ENCODE results near the gene SLC24A3. TPM values are rescaled to one million over a fixed set of nuclear protein-coding genes. Genes with fewer than 3 reads are reported as not detected.

Gene SLC24A3
- total RNA-seq, 1 experiment from 2014 or later, result not detected

DNA sequence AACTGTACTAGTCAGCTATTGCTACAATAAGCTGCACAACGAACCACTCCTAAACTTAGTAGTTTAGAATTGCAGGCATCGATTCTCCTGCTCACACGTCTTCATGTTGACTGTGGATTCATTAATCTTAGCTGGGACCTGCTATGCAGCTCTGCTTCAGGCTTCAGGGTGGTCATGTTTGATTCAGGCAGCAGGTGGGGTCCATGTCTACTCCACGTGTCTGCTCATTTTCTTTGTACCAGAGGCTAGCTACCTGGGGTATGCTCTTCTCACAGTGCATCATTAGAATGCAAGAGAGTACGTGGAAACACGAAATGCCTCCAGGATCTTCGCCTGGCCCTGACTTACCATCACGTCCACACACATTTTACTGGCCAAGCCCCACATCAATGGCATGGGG, 481.1 kb downstream of the SLC24A3 start:
- no TSS peak for BruUV-seq (replicated peaks)
- peak overlapping the region; percentile 65 for H3K4me2 ChIP-seq
- peak overlapping the region; percentile 52; the same call in 1 of the 2 replicates for H2AFZ ChIP-seq
- H3K27ac ChIP-seq, result peak overlapping the region; percentile 45
- no peaks in the 10 kb centered on the region for H3F3A ChIP-seq (ENCODE audit: insufficient read depth, low read depth)
- H3K79me2 ChIP-seq (ENCODE audit: low read depth), result no peaks in the 10 kb centered on the region
- H3K4me3 ChIP-seq, result peak overlapping the region; percentile 34; the same call in 1 of the 2 replicates
- TF ChIP-seq, protein P1, sequence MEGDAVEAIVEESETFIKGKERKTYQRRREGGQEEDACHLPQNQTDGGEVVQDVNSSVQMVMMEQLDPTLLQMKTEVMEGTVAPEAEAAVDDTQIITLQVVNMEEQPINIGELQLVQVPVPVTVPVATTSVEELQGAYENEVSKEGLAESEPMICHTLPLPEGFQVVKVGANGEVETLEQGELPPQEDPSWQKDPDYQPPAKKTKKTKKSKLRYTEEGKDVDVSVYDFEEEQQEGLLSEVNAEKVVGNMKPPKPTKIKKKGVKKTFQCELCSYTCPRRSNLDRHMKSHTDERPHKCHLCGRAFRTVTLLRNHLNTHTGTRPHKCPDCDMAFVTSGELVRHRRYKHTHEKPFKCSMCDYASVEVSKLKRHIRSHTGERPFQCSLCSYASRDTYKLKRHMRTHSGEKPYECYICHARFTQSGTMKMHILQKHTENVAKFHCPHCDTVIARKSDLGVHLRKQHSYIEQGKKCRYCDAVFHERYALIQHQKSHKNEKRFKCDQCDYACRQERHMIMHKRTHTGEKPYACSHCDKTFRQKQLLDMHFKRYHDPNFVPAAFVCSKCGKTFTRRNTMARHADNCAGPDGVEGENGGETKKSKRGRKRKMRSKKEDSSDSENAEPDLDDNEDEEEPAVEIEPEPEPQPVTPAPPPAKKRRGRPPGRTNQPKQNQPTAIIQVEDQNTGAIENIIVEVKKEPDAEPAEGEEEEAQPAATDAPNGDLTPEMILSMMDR (conservative IDR thresholded peaks at IDR 0.05), result no peak
- no peak for TF ChIP-seq EZH2 (IDR thresholded peaks at IDR 0.05; ENCODE audit: low read depth)
- ChIA-PET POLR2A (ENCODE audit: unreplicated experiment) (interaction anchor here (0.5 kb wide), 1 partner anchor 271 kb away, joined by 5 read pairs; no protein-coding TSS in a partner anchor), CTCF (interaction anchor here (0.6 to 1.3 kb wide), 2 partner anchors 90 to 93 kb away, joined by 3 read pairs; no protein-coding TSS in a partner anchor)
- DNase-seq, result no peak
- H3K36me3 ChIP-seq (ENCODE audit: low read depth), result no peaks in the 10 kb centered on the region
- no peaks in the 10 kb centered on the region for H3K27me3 ChIP-seq (ENCODE audit: insufficient read depth, low read depth)
- H3K9me2 ChIP-seq (ENCODE audit: insufficient read depth), result no peaks in the 10 kb centered on the region
- peaks cover 10% of the 10 kb centered on the region for H3K4me1 ChIP-seq (replicated peaks; ENCODE audit: insufficient read depth)
- H4K20me1 ChIP-seq (ENCODE audit: insufficient read depth), result no peaks in the 10 kb centered on the region
- intact Hi-C loops (cut with micrococcal nuclease; ENCODE audit: unreplicated experiment), result loop anchor here (2.0 kb wide), 3 partner anchors 41 to 281 kb away; no protein-coding TSS in a partner anchor
- no peaks in the 10 kb centered on the region for H3K9me3 ChIP-seq (ENCODE audit: insufficient read depth, low read depth)

DNA sequence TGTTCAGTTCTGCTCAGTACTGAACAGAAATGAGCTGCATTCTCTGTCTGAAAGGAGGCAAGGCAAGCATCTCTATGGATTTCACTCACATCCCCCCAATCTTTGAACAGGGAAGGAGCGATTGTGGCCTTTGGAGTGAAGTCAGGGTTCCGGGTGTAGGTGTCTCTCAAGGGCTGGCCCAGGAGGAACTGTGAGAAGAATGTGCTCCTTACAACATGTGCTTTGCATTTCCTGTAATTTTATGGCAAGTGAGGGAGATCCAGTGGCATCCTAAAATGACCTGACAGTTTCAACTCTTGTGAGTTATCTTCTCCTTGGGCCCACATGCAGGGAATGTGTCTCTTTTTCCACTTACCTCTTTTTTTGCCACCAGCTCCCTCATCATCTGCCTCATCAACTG, 482.6 kb downstream of the SLC24A3 start:
- no peak overlapping the region for H3K4me3 ChIP-seq
- no peaks in the 10 kb centered on the region for H3K79me2 ChIP-seq (ENCODE audit: low read depth)
- H3K9me2 ChIP-seq (ENCODE audit: insufficient read depth), result no peaks in the 10 kb centered on the region
- H2AFZ ChIP-seq, result no peak overlapping the region
- POLR2A ChIA-PET (ENCODE audit: unreplicated experiment), result no interaction called here
- CTCF ChIA-PET, result interaction anchor here (0.6 kb wide), 1 partner anchor 55 kb away, joined by 4 read pairs; no protein-coding TSS in a partner anchor
- no peak for DNase-seq
- H3K27ac ChIP-seq, result no peak overlapping the region
- no peaks in the 10 kb centered on the region for H3K27me3 ChIP-seq (ENCODE audit: insufficient read depth, low read depth)
- no peaks in the 10 kb centered on the region for H3K9me3 ChIP-seq (ENCODE audit: insufficient read depth, low read depth)
- H3F3A ChIP-seq (ENCODE audit: insufficient read depth, low read depth), result peaks cover 8% of the 10 kb centered on the region; the same call in 1 of the 2 replicates
- no peaks in the 10 kb centered on the region for H3K36me3 ChIP-seq (ENCODE audit: low read depth)
- peaks cover 14% of the 10 kb centered on the region for H3K4me1 ChIP-seq (replicated peaks; ENCODE audit: insufficient read depth)
- TF ChIP-seq EZH2 (IDR thresholded peaks at IDR 0.05; ENCODE audit: low read depth), result no peak
- TF ChIP-seq, protein P1 (conservative IDR thresholded peaks at IDR 0.05), result no peak
- intact Hi-C loops (cut with micrococcal nuclease; ENCODE audit: unreplicated experiment), result no loop called here
- BruUV-seq (replicated peaks), result no TSS peak
- no peaks in the 10 kb centered on the region for H4K20me1 ChIP-seq (ENCODE audit: insufficient read depth)
- H3K4me2 ChIP-seq, result no peak overlapping the region

GRCh38 chr20:19696620-19697019, 484.2 kb downstream of the SLC24A3 start:
- TF ChIP-seq, protein P1 (conservative IDR thresholded peaks at IDR 0.05), result no peak
- TF ChIP-seq EZH2 (IDR thresholded peaks at IDR 0.05; ENCODE audit: low read depth), result no peak
- no peak for DNase-seq
- H3K9me2 ChIP-seq (ENCODE audit: insufficient read depth), result no peaks in the 10 kb centered on the region
- no peaks in the 10 kb centered on the region for H3K36me3 ChIP-seq (ENCODE audit: low read depth)
- no peaks in the 10 kb centered on the region for H4K20me1 ChIP-seq (ENCODE audit: insufficient read depth)
- no peaks in the 10 kb centered on the region for H3K27me3 ChIP-seq (ENCODE audit: insufficient read depth, low read depth)
- no peak overlapping the region for H2AFZ ChIP-seq
- H3K4me3 ChIP-seq, result no peak overlapping the region
- H3K4me1 ChIP-seq (replicated peaks; ENCODE audit: insufficient read depth), result peaks cover 14% of the 10 kb centered on the region
- BruUV-seq (replicated peaks), result no TSS peak
- H3K9me3 ChIP-seq (ENCODE audit: insufficient read depth, low read depth), result no peaks in the 10 kb centered on the region
- no peaks in the 10 kb centered on the region for H3K79me2 ChIP-seq (ENCODE audit: low read depth)
- H3K27ac ChIP-seq, result no peak overlapping the region
- H3K4me2 ChIP-seq, result no peak overlapping the region
- CTCF ChIA-PET, result no interaction called here
- peaks cover 8% of the 10 kb centered on the region; the same call in 1 of the 2 replicates for H3F3A ChIP-seq (ENCODE audit: insufficient read depth, low read depth)
- POLR2A ChIA-PET (ENCODE audit: unreplicated experiment), result no interaction called here
- intact Hi-C loops (cut with micrococcal nuclease; ENCODE audit: unreplicated experiment), result no loop called here

Measured in PC-9 (cell line).